Measurements from ENCODE around the gene ADGRB3.

The ADGRB3 gene

GRCh38 chr6:69122407-69122773 lies 487.3 kb downstream of the ADGRB3 start:
- Histone ChIP-seq H3F3A (ENCODE audit: insufficient read depth, low read length) (no peaks in the 10 kb centered on the region), H3K79me2 (ENCODE audit: insufficient read depth, low read length) (no peaks in the 10 kb centered on the region), H3K4me3 (ENCODE audit: low read depth, low read length, poor library complexity, severe bottlenecking) (no peak overlapping the region), H3K4me1 (ENCODE audit: insufficient read depth, low read length, severe bottlenecking) (no peaks in the 10 kb centered on the region), H3K9ac (ENCODE audit: low read length) (no peak overlapping the region), H3K4me2 (ENCODE audit: low read length) (no peak overlapping the region), H2AFZ (ENCODE audit: low read length) (no peak overlapping the region), H3K27ac (ENCODE audit: low read depth, low read length, poor library complexity, severe bottlenecking) (no peak overlapping the region), H3K27me3 (ENCODE audit: insufficient read depth, low read length) (no peaks in the 10 kb centered on the region), H3K9me2 (ENCODE audit: low read depth, low read length) (no peaks in the 10 kb centered on the region), H3K9me3 (ENCODE audit: low read length) (no peaks in the 10 kb centered on the region), H3K36me3 (ENCODE audit: insufficient read depth, low read length) (no peaks in the 10 kb centered on the region), H4K20me1 (ENCODE audit: insufficient read depth, low read length) (no peaks in the 10 kb centered on the region)
- no peak for TF ChIP-seq EZH2 (IDR thresholded peaks at IDR 0.05; ENCODE audit: borderline replicate concordance, low read length)
- no peak for TF ChIP-seq CTCF (IDR thresholded peaks at IDR 0.05; ENCODE audit: low read length)

- H3K4me1 ChIP-seq (ENCODE audit: insufficient read depth, low read length, severe bottlenecking) = no peaks in the 10 kb centered on the region
- H3K4me3 ChIP-seq (ENCODE audit: low read depth, low read length, poor library complexity, severe bottlenecking) = no peak overlapping the region
- no peaks in the 10 kb centered on the region for H3K79me2 ChIP-seq (ENCODE audit: insufficient read depth, low read length)
- no peaks in the 10 kb centered on the region for H3F3A ChIP-seq (ENCODE audit: insufficient read depth, low read length)
- H3K9ac ChIP-seq (ENCODE audit: low read length) = no peak overlapping the region
- H2AFZ ChIP-seq (ENCODE audit: low read length) = no peak overlapping the region
- H3K27me3 ChIP-seq (ENCODE audit: insufficient read depth, low read length) = no peaks in the 10 kb centered on the region
- H3K4me2 ChIP-seq (ENCODE audit: low read length) = no peak overlapping the region
- no peaks in the 10 kb centered on the region for H3K9me2 ChIP-seq (ENCODE audit: low read depth, low read length)
- H3K27ac ChIP-seq (ENCODE audit: low read depth, low read length, poor library complexity, severe bottlenecking) = no peak overlapping the region
- no peaks in the 10 kb centered on the region for H3K36me3 ChIP-seq (ENCODE audit: insufficient read depth, low read length)
- H3K9me3 ChIP-seq (ENCODE audit: low read length) = no peaks in the 10 kb centered on the region
- no peak for TF ChIP-seq CTCF (IDR thresholded peaks at IDR 0.05; ENCODE audit: low read length)
- TF ChIP-seq EZH2 (IDR thresholded peaks at IDR 0.05; ENCODE audit: borderline replicate concordance, low read length) = no peak
- H4K20me1 ChIP-seq (ENCODE audit: insufficient read depth, low read length) = no peaks in the 10 kb centered on the region
These were observed 493.3 kb downstream of the ADGRB3 start for GRCh38 chr6:69128411-69128810.

DNA sequence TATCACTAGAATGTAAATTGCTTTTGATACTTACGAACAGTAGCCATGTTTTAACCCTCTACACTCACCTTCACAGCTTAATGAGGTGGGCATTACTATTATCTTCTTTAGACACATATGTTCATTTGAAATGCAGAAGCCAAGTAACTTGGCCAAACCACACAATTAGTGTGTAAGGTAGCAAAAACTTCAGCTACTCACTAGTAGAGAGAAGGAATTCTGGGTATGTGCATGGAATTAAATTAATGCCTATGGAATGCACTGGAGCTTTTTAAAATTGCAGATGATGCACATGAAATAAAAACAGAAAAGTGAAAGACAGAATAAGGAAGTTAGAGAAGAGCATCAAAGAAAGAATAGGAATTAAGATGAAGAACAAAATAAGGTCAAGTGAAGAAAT lies 494.0 kb downstream of the ADGRB3 start:
- H3K27ac ChIP-seq (ENCODE audit: low read depth, low read length, poor library complexity, severe bottlenecking) = no peak overlapping the region
- H3K4me1 ChIP-seq (ENCODE audit: insufficient read depth, low read length, severe bottlenecking) = no peaks in the 10 kb centered on the region
- no peak for TF ChIP-seq EZH2 (IDR thresholded peaks at IDR 0.05; ENCODE audit: borderline replicate concordance, low read length)
- no peak for TF ChIP-seq CTCF (IDR thresholded peaks at IDR 0.05; ENCODE audit: low read length)
- H4K20me1 ChIP-seq (ENCODE audit: insufficient read depth, low read length) = no peaks in the 10 kb centered on the region
- no peaks in the 10 kb centered on the region for H3K9me3 ChIP-seq (ENCODE audit: low read length)
- no peaks in the 10 kb centered on the region for H3K27me3 ChIP-seq (ENCODE audit: insufficient read depth, low read length)
- no peaks in the 10 kb centered on the region for H3F3A ChIP-seq (ENCODE audit: insufficient read depth, low read length)
- H3K79me2 ChIP-seq (ENCODE audit: insufficient read depth, low read length) = no peaks in the 10 kb centered on the region
- no peak overlapping the region for H2AFZ ChIP-seq (ENCODE audit: low read length)
- H3K36me3 ChIP-seq (ENCODE audit: insufficient read depth, low read length) = no peaks in the 10 kb centered on the region
- H3K9me2 ChIP-seq (ENCODE audit: low read depth, low read length) = no peaks in the 10 kb centered on the region
- H3K9ac ChIP-seq (ENCODE audit: low read length) = no peak overlapping the region
- no peak overlapping the region for H3K4me2 ChIP-seq (ENCODE audit: low read length)
- H3K4me3 ChIP-seq (ENCODE audit: low read depth, low read length, poor library complexity, severe bottlenecking) = no peak overlapping the region
